PC-3 (cell line): Measurements from ENCODE around the gene GLMP. TPM values are rescaled to one million over a fixed set of nuclear protein-coding genes. Genes with fewer than 3 reads are reported as not detected.

Source experiments
- ATAC-seq: fragments of 200-7000 bp; cut with Tn5 transposase; 2 replicates; pipeline ENCODE4 v1.9.1; 2020; ENCODE audit warnings: mild to moderate bottlenecking, moderate library complexity
- Bru-seq: library from RNA; stranded (reverse); fragments of 400-500 nt; gene quantifications from one replicate; lab custom pipeline; 2021; lab: Mats Ljungman, UMichigan
- BruChase-seq, 2 experiments: library from RNA; stranded (reverse); fragments of 400-500 nt; gene quantifications; one replicate each; lab custom pipeline; 2021; lab: Mats Ljungman, UMichigan
- BruUV-seq: library from RNA; stranded (reverse); fragments of 400-500 nt; replicated peaks from 2 replicates; lab custom pipeline; 2021; lab: Mats Ljungman, UMichigan
- CTCF ChIA-PET: fragments of 300-600 bp; sonication (Branson Sonifier 250); formaldehyde crosslinking; loops from one replicate; lab custom pipeline; 2022; ENCODE audit warnings: antibody characterized with exemption; lab: Charles Lee
- POLR2A ChIA-PET: fragments of 300-600 bp; sonication (Branson Sonifier 250); formaldehyde crosslinking; loops from one replicate; lab custom pipeline; 2022; ENCODE audit warnings: antibody characterized with exemption; ENCODE audit not compliant: unreplicated experiment; lab: Charles Lee
- DNase-seq: peaks from one replicate; pipeline ENCODE4 v3.0.0-alpha.2; 2015
- H2AFZ ChIP-seq: fragments of 300-600 bp; sonication (generic); 2 replicates; pipeline ENCODE4 v1.6.0; 2016; ENCODE audit warnings: antibody characterized with exemption, low read length
- H3F3A ChIP-seq: fragments of 300-600 bp; sonication (generic); one replicate; pipeline ENCODE4 v1.6.0; 2017; ENCODE audit warnings: antibody characterized with exemption, low read length, control low read depth, mild to moderate bottlenecking; ENCODE audit not compliant: unreplicated experiment
- H3K27ac ChIP-seq: fragments of 300-600 bp; sonication (generic); 2 replicates; pipeline ENCODE4 v1.5.1; 2016; ENCODE audit warnings: mild to moderate bottlenecking, low read length
- H3K27me3 ChIP-seq: fragments of 300-600 bp; sonication (generic); 2 replicates; pipeline ENCODE4 v1.6.1; 2016; ENCODE audit warnings: low read length, mixed read lengths
- H3K36me3 ChIP-seq: fragments of 300-600 bp; sonication (generic); 2 replicates; pipeline ENCODE4 v1.6.1; 2016; ENCODE audit warnings: low read depth, mixed run types, low read length, mixed read lengths
- H3K4me1 ChIP-seq: fragments of 300-600 bp; sonication (generic); 2 replicates; pipeline ENCODE4 v1.5.1; 2016; ENCODE audit warnings: low read length; ENCODE audit not compliant: insufficient read depth
- H3K4me2 ChIP-seq: fragments of 300-600 bp; sonication (generic); 2 replicates; pipeline ENCODE4 v1.6.0; 2016; ENCODE audit warnings: low read length
- H3K4me3 ChIP-seq: fragments of 300-600 bp; sonication (generic); 2 replicates; pipeline ENCODE4 v1.5.1; 2016; ENCODE audit warnings: mild to moderate bottlenecking, low read length, mixed read lengths
- H3K79me2 ChIP-seq: fragments of 300-600 bp; sonication (generic); 2 replicates; pipeline ENCODE4 v1.6.1; 2017; ENCODE audit warnings: low read length, mixed read lengths
- H3K9ac ChIP-seq: fragments of 300-600 bp; sonication (generic); 2 replicates; pipeline ENCODE4 v1.6.0; 2016; ENCODE audit warnings: mild to moderate bottlenecking, low read length
- H3K9me2 ChIP-seq: fragments of 300-600 bp; sonication (generic); replicated peaks from 2 replicates; pipeline ENCODE4 v1.6.1; 2016; ENCODE audit warnings: mixed run types, low read length, mixed read lengths
- H3K9me3 ChIP-seq: fragments of 300-600 bp; sonication (generic); 2 replicates; pipeline ENCODE4 v1.6.1; 2016; ENCODE audit warnings: low read length, mixed read lengths
- H4K20me1 ChIP-seq: fragments of 300-600 bp; sonication (generic); 2 replicates; pipeline ENCODE4 v1.6.1; 2016; ENCODE audit warnings: low read length, mixed read lengths
- EZH2 ChIP-seq: fragments of 300-600 bp; sonication (generic); IDR thresholded peaks from one replicate; pipeline ENCODE4 v1.6.1; 2017; ENCODE audit warnings: antibody characterized with exemption, mild to moderate bottlenecking, low read length; ENCODE audit not compliant: unreplicated experiment
- EZH2phosphoT487 ChIP-seq: fragments of 300-600 bp; sonication (generic); IDR thresholded peaks from 2 replicates; pipeline ENCODE4 v1.6.1; 2018; ENCODE audit warnings: mild to moderate bottlenecking, antibody characterized with exemption, low read length, borderline replicate concordance
- intact Hi-C: fragments of 100-400 bp; cut with micrococcal nuclease; formaldehyde crosslinking; loops from 2 replicates; pipeline ENCODE4 v1.9.0; 2023
- long read RNA-seq: library from polyadenylated mRNA; unstranded; transcript quantifications from one replicate; pipeline ENCODE4 v2.0.0, GENCODE V29; 2021; ENCODE audit not compliant: unreplicated experiment
- total RNA-seq: library from RNA; depleted of rRNA; stranded (reverse); fragments of >200 nt; gene quantifications from 2 replicates; pipeline ENCODE4 v1.2.3, GENCODE V29; 2014; rRNA removed
- TF ChIP-seq, protein P1 (sequence below): fragments of 300-600 bp; sonication (generic); conservative IDR thresholded peaks from 2 replicates; pipeline ENCODE4 v1.5.1; 2017; ENCODE audit warnings: antibody characterized with exemption, low read depth, mild to moderate bottlenecking, low read length

Gene GLMP, protein sequence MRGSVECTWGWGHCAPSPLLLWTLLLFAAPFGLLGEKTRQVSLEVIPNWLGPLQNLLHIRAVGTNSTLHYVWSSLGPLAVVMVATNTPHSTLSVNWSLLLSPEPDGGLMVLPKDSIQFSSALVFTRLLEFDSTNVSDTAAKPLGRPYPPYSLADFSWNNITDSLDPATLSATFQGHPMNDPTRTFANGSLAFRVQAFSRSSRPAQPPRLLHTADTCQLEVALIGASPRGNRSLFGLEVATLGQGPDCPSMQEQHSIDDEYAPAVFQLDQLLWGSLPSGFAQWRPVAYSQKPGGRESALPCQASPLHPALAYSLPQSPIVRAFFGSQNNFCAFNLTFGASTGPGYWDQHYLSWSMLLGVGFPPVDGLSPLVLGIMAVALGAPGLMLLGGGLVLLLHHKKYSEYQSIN
- total RNA-seq (49.8 and 52.2 TPM in 2 replicates), Bru-seq, nascent RNA (percentile 82 among the genes with signal in this experiment), BruChase-seq, experiment 1, labeled RNA remaining after a 6-hour chase (percentile 89 among the genes with signal in this experiment), BruChase-seq, experiment 2, labeled RNA remaining after a 2-hour chase (percentile 87 among the genes with signal in this experiment)
- long read RNA-seq, transcript GLMP-215 (5 exons, 1,364 nt): minor isoform, 11 of 177 reads
- long read RNA-seq, transcript GLMP-201 (6 exons, 1,604 nt): major isoform, 70 of 177 reads
- long read RNA-seq, partial matches to known transcripts: 37 of 177 reads
- long read RNA-seq, other reads (novel, unspliced or antisense): 54 of 177 reads

GRCh38 chr1:156295391-156295947 lies at the start of gene GLMP:
TSS of gene GLMP (minus strand) at chr1:156295679. CDS start at chr1:156295645, 34 bp downstream.
- no peaks in the 10 kb centered on the region for H4K20me1 ChIP-seq
- no TSS peak for BruUV-seq
- peak within 1 kb of the TSS; percentile 73 for H3K4me3 ChIP-seq
- H3K27me3 ChIP-seq: no peaks in the 10 kb centered on the region
- H3K79me2 ChIP-seq: no peaks in the 10 kb centered on the region
- peak within 1 kb of the TSS; percentile 90 for H3K4me2 ChIP-seq
- TF ChIP-seq, protein P1, sequence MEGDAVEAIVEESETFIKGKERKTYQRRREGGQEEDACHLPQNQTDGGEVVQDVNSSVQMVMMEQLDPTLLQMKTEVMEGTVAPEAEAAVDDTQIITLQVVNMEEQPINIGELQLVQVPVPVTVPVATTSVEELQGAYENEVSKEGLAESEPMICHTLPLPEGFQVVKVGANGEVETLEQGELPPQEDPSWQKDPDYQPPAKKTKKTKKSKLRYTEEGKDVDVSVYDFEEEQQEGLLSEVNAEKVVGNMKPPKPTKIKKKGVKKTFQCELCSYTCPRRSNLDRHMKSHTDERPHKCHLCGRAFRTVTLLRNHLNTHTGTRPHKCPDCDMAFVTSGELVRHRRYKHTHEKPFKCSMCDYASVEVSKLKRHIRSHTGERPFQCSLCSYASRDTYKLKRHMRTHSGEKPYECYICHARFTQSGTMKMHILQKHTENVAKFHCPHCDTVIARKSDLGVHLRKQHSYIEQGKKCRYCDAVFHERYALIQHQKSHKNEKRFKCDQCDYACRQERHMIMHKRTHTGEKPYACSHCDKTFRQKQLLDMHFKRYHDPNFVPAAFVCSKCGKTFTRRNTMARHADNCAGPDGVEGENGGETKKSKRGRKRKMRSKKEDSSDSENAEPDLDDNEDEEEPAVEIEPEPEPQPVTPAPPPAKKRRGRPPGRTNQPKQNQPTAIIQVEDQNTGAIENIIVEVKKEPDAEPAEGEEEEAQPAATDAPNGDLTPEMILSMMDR: no peak
- TF ChIP-seq EZH2 (no peak), EZH2phosphoT487 (no peak)
- ATAC-seq (peak; percentile 23), DNase-seq (peak; percentile 69)
- H2AFZ ChIP-seq: peak within 1 kb of the TSS; percentile 94
- H3F3A ChIP-seq: no peaks in the 10 kb centered on the region
- ChIA-PET POLR2A (interaction anchor here (0.7 kb wide), 2 partner anchors 13 to 21 kb away, joined by 3 to 4 read pairs; partner anchors contain the start of gene SMG5), CTCF (no interaction called here)
- H3K4me1 ChIP-seq: peaks cover 15% of the 10 kb centered on the region; the same call in 1 of the 2 replicates
- no peaks in the 10 kb centered on the region for H3K36me3 ChIP-seq
- H3K9ac ChIP-seq: peak within 1 kb of the TSS; percentile 60
- H3K9me3 ChIP-seq: no peaks in the 10 kb centered on the region
- intact Hi-C loops: no loop called here
- H3K27ac ChIP-seq: no peak within 1 kb of the TSS
- no peaks in the 10 kb centered on the region for H3K9me2 ChIP-seq

GRCh38 chr1:156344409-156344808 lies 48.9 kb upstream of the GLMP start:
- Histone ChIP-seq H3K9me3 (no peaks in the 10 kb centered on the region), H3K9ac (no peak overlapping the region), H4K20me1 (no peaks in the 10 kb centered on the region), H3K4me2 (no peak overlapping the region), H3K36me3 (no peaks in the 10 kb centered on the region), H3K4me1 (no peaks in the 10 kb centered on the region), H2AFZ (no peak overlapping the region), H3K4me3 (no peak overlapping the region), H3K9me2 (no peaks in the 10 kb centered on the region), H3F3A (no peaks in the 10 kb centered on the region), H3K79me2 (no peaks in the 10 kb centered on the region), H3K27me3 (no peaks in the 10 kb centered on the region), H3K27ac (no peak overlapping the region)
- intact Hi-C loops: no loop called here
- ATAC-seq (no peak), DNase-seq (no peak)
- BruUV-seq: no TSS peak
- ChIA-PET POLR2A (no interaction called here), CTCF (interaction anchor here (0.6 kb wide), 1 partner anchor 515 kb away, joined by 3 read pairs; no protein-coding TSS in a partner anchor)
- TF ChIP-seq EZH2phosphoT487 (no peak), EZH2 (no peak)
- TF ChIP-seq, protein P1: no peak
